Keratinocyte (primary cell): ENCODE measurements around the gene FAM98A. TPM values are rescaled to one million over a fixed set of nuclear protein-coding genes. Genes with fewer than 3 reads are reported as not detected.

ENCODE experiments used
- DNase-seq: peaks from one replicate; pipeline ENCODE4 v3.0.0-alpha.2; 2011; ENCODE audit warnings: low read depth, missing footprints, low spot score
- FAIRE-seq: peaks from 2 replicates; lab custom pipeline; 2011; peaks lifted over from hg19 to GRCh38; lab: Jason Lieb, UNC
- H2AFZ ChIP-seq: 2 replicates; pipeline ENCODE4 v1.6.0; 2012; ENCODE audit warnings: low read length, control low read depth, inconsistent platforms; ENCODE audit not compliant: control insufficient read depth
- H3K27ac ChIP-seq: 2 replicates; pipeline ENCODE4 v1.5.1; 2011; ENCODE audit warnings: low read length; ENCODE audit not compliant: control insufficient read depth, insufficient read depth
- H3K27me3 ChIP-seq: 3 replicates; pipeline ENCODE4 v1.6.0; 2011; ENCODE audit warnings: low read length; ENCODE audit not compliant: control insufficient read depth, insufficient read depth; ENCODE audit errors: extremely low read depth
- H3K36me3 ChIP-seq, 2 experiments: 2 replicates in 1 of 2; 3 replicates in 1 of 2; pipeline ENCODE4 v1.5.1; 2011; ENCODE audit warnings: low read length in 2 of 2, mild to moderate bottlenecking in 1 of 2; ENCODE audit not compliant: control insufficient read depth in 2 of 2, insufficient read depth in 2 of 2; ENCODE audit errors: extremely low read depth in 1 of 2
- H3K4me1 ChIP-seq: 3 replicates; pipeline ENCODE4 v1.5.1; 2011; ENCODE audit warnings: low read length; ENCODE audit not compliant: control insufficient read depth, insufficient read depth; ENCODE audit errors: extremely low read depth
- H3K4me2 ChIP-seq: 3 replicates; pipeline ENCODE4 v1.6.0; 2011; ENCODE audit warnings: low read depth, low read length; ENCODE audit not compliant: control insufficient read depth, insufficient read depth; ENCODE audit errors: extremely low read depth
- H3K4me3 ChIP-seq, 3 experiments: fragments of 200-600 bp in 1 of 3; sonication (generic) in 1 of 3; 2 replicates in 2 of 3; 3 replicates in 1 of 3; pipeline ENCODE4 v1.5.1; 2011 to 2016; ENCODE audit warnings: low read length in 3 of 3, mild to moderate bottlenecking in 3 of 3, control low read depth in 2 of 3, inconsistent platforms in 1 of 3, low read depth in 1 of 3, mixed read lengths in 1 of 3, mixed run types in 1 of 3, moderate library complexity in 1 of 3; ENCODE audit not compliant: control insufficient read depth in 2 of 3, insufficient read depth in 2 of 3; ENCODE audit errors: extremely low read depth in 1 of 3
- H3K79me2 ChIP-seq: 2 replicates; pipeline ENCODE4 v1.6.0; 2012; ENCODE audit warnings: low read length; ENCODE audit not compliant: control insufficient read depth, insufficient read depth
- H3K9ac ChIP-seq: 3 replicates; pipeline ENCODE4 v1.6.0; 2011; ENCODE audit warnings: low read length; ENCODE audit not compliant: control insufficient read depth, insufficient read depth; ENCODE audit errors: extremely low read depth
- H3K9me1 ChIP-seq: 3 replicates; pipeline ENCODE4 v1.6.0; 2011; ENCODE audit warnings: low read length; ENCODE audit not compliant: control insufficient read depth, insufficient read depth; ENCODE audit errors: extremely low read depth
- H3K9me3 ChIP-seq: 2 replicates; pipeline ENCODE4 v1.5.1; 2012; ENCODE audit warnings: low read depth, low read length; ENCODE audit not compliant: control insufficient read depth
- H4K20me1 ChIP-seq: 3 replicates; pipeline ENCODE4 v1.6.0; 2011; ENCODE audit warnings: low read length; ENCODE audit not compliant: control insufficient read depth, insufficient read depth; ENCODE audit errors: extremely low read depth
- EZH2 ChIP-seq: IDR thresholded peaks from one replicate; pipeline ENCODE4 v1.6.1; 2012; ENCODE audit warnings: inconsistent platforms, mild to moderate bottlenecking, low read length, moderate library complexity
- dilution Hi-C: fragments of 300-500 bp; cut with MboI; formaldehyde crosslinking; loops from one replicate; pipeline ENCODE4 v1.7.0; 2020; ENCODE audit warnings: low sequenced_read_pairs; ENCODE audit not compliant: extremely low pct_ligation_motif_present
- polyA plus RNA-seq, 5 experiments: library from polyadenylated mRNA; depleted of rRNA in 3 of 5; stranded (reverse) in 3 of 5; stranded (forward) in 1 of 5; unstranded in 1 of 5; fragments of >200 nt; gene quantifications; 1 replicate in 1 of 5; 2 replicates in 3 of 5; 3 replicates in 1 of 5; pipeline versions ENCODE4 v1.2.1 to v1.2.3, GENCODE V29; 2011 to 2012; ENCODE audit warnings: missing spikeins in 2 of 5, low read depth in 1 of 5, low replicate concordance in 1 of 5
- TF ChIP-seq, protein P1 (sequence below), 3 experiments: IDR thresholded peaks in 1 of 3; conservative IDR thresholded peaks in 1 of 3; optimal IDR thresholded peaks in 1 of 3; 2 replicates in 2 of 3; 3 replicates in 1 of 3; pipeline versions ENCODE3 to v1.5.1; 2011; ENCODE audit warnings: low read length in 3 of 3, mild to moderate bottlenecking in 3 of 3, moderate library complexity in 2 of 3, control low read depth in 1 of 3, inconsistent platforms in 1 of 3; ENCODE audit not compliant: insufficient read depth in 2 of 3; ENCODE audit errors: extremely low read depth in 1 of 3

The FAM98A gene
- polyA plus RNA-seq, 1 donor (not counting 4 experiments of a cell fraction or from before 2014, with no cell fraction given): 116 TPM

DNA sequence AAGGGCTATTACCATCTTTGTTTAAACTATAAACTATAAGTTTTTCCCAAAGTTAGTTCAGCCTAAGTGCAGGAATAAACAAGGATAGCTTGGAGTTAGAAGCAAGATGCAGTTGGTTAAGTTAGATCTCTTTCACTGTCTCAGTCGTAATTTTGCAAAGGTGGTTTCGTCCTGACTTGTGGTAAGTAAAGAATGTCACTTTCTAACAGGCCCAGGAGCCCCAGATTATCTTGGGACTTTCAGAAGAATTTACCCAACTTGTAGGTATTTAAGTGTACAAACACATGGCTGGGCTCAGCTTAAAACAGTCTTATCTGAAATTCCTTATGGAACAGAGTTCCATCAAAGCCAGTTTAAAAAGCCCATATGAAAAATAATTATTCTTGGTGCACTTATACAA, 18.3 kb upstream of the FAM98A start:
- Histone ChIP-seq H3K79me2 (no peaks in the 10 kb centered on the region), H3K9me3 (no peaks in the 10 kb centered on the region), H3K9ac (no peak overlapping the region), H3K9me1 (no peaks in the 10 kb centered on the region), H3K36me3 (no peaks in the 10 kb centered on the region), H3K4me3 (no peak overlapping the region), H3K27ac (no peak overlapping the region), H3K4me2 (no peak overlapping the region), H3K27me3 (no peaks in the 10 kb centered on the region), H2AFZ (no peak overlapping the region), H3K4me1 (peaks cover 2% of the 10 kb centered on the region), H4K20me1 (no peaks in the 10 kb centered on the region)
- TF ChIP-seq EZH2: no peak
- TF ChIP-seq, protein P1, sequence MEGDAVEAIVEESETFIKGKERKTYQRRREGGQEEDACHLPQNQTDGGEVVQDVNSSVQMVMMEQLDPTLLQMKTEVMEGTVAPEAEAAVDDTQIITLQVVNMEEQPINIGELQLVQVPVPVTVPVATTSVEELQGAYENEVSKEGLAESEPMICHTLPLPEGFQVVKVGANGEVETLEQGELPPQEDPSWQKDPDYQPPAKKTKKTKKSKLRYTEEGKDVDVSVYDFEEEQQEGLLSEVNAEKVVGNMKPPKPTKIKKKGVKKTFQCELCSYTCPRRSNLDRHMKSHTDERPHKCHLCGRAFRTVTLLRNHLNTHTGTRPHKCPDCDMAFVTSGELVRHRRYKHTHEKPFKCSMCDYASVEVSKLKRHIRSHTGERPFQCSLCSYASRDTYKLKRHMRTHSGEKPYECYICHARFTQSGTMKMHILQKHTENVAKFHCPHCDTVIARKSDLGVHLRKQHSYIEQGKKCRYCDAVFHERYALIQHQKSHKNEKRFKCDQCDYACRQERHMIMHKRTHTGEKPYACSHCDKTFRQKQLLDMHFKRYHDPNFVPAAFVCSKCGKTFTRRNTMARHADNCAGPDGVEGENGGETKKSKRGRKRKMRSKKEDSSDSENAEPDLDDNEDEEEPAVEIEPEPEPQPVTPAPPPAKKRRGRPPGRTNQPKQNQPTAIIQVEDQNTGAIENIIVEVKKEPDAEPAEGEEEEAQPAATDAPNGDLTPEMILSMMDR (optimal IDR thresholded peaks at IDR 0.05 in 1 of 3, IDR thresholded peaks at IDR 0.05 in 1 of 3, conservative IDR thresholded peaks at IDR 0.05 in 1 of 3; ENCODE audit: extremely low read depth in 1 of 3, insufficient read depth in 2 of 3, low read length in 3 of 3): no peak
- dilution Hi-C loops: no loop called here
- DNase-seq: no peak
- FAIRE-seq: no peak

DNA sequence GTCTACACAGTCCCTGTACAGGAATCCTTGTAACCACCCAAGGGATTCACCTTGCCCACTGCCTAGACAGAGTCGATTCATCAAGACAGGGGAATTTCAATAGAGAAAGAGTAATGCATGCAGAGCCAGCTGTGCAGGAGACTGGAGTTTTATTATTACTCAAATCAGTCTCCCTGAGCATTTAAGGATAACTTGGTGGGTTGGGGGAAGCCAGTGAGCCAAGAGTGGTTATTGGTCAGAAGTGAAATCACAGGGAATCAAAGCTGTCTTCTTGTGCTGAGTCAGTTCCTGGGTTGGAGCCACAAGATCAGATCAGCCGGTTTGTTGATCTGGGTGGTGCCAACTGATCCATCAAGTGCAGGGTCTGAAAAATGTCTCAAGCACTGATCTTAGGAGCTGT, 17.8 kb upstream of the FAM98A start:
- FAIRE-seq: no peak
- Histone ChIP-seq H3K4me2 (no peak overlapping the region), H3K4me1 (peaks cover 2% of the 10 kb centered on the region), H3K79me2 (no peaks in the 10 kb centered on the region), H3K27me3 (no peaks in the 10 kb centered on the region), H3K27ac (no peak overlapping the region), H3K4me3 (no peak overlapping the region), H3K9ac (no peak overlapping the region), H2AFZ (no peak overlapping the region), H4K20me1 (no peaks in the 10 kb centered on the region), H3K9me3 (no peaks in the 10 kb centered on the region), H3K9me1 (no peaks in the 10 kb centered on the region), H3K36me3 (no peaks in the 10 kb centered on the region)
- no peak for TF ChIP-seq EZH2
- DNase-seq: no peak
- dilution Hi-C loops: no loop called here

DNA sequence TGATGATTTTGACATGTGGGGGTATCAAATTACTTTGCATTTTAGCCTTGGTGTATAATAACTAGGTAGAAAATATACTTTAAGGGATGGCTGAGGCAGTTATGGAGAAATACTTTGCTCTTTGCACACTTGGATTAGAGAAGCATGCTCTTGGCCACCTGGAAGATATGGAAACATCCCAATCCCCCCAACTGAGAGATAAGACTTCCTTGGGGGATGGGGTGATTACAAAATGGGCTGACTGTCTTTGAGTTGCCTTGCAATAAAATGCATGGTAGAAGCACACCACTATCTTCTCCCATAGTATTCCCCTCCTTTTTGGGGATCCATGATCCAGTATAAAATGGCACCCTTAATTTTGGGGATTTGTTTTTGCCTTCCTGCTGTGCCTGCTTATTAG, 15.1 kb upstream of the FAM98A start:
- Histone ChIP-seq H3K27ac (no peak overlapping the region), H2AFZ (no peak overlapping the region), H3K27me3 (no peaks in the 10 kb centered on the region), H3K4me1 (peaks cover 2% of the 10 kb centered on the region), H3K9ac (no peak overlapping the region), H3K36me3 (no peaks in the 10 kb centered on the region), H3K9me3 (no peaks in the 10 kb centered on the region), H3K79me2 (no peaks in the 10 kb centered on the region), H3K4me3 (no peak overlapping the region), H3K9me1 (no peaks in the 10 kb centered on the region), H3K4me2 (no peak overlapping the region), H4K20me1 (no peaks in the 10 kb centered on the region)
- DNase-seq (no peak), FAIRE-seq (no peak)
- TF ChIP-seq, protein P1 (optimal IDR thresholded peaks at IDR 0.05 in 1 of 3, IDR thresholded peaks at IDR 0.05 in 1 of 3, conservative IDR thresholded peaks at IDR 0.05 in 1 of 3; ENCODE audit: extremely low read depth in 1 of 3, insufficient read depth in 2 of 3, low read length in 3 of 3): no peak
- TF ChIP-seq EZH2: no peak
- dilution Hi-C loops: no loop called here
